ENCODE results near the gene DNER.

- TF ChIP-seq EZH2 (IDR thresholded peaks at IDR 0.05; ENCODE audit: low read depth, unreplicated experiment) (no peak), CTCF (conservative IDR thresholded peaks at IDR 0.05; ENCODE audit: low read depth in 2 of 2) (no peak), JUNB (IDR thresholded peaks at IDR 0.05; ENCODE audit: unreplicated experiment) (no peak), CREB1 (CRISPR knock-in tag; IDR thresholded peaks at IDR 0.05; ENCODE audit: low read depth) (no peak), POLR2AphosphoS5 (IDR thresholded peaks at IDR 0.05; ENCODE audit: low read depth) (no peak), EZH2phosphoT487 (IDR thresholded peaks at IDR 0.05; ENCODE audit: unreplicated experiment) (no peak), STAT1 (IDR thresholded peaks at IDR 0.05; ENCODE audit: unreplicated experiment) (no peak), REST (IDR thresholded peaks at IDR 0.05; ENCODE audit: unreplicated experiment) (no peak), ETS1 (IDR thresholded peaks at IDR 0.05) (no peak), NANOG (IDR thresholded peaks at IDR 0.05; ENCODE audit: borderline replicate concordance) (no peak)
These were observed 268.7 kb downstream of the DNER start for GRCh38 chr2:229445501-229446211.

Data from GM23338 (cell line).